HG03442 (cell line): ENCODE measurements around the gene ABCC12.
"Not testable (repeated sequence)": the region's sequence is repeated elsewhere in the genome, so short reads cannot be mapped to it uniquely, and the experiment has no call there.

Experiments used
- ATAC-seq: cut with Tn5 transposase; IDR thresholded peaks from one replicate; pipeline ENCODE4 v1.9.1; 2021; ENCODE audit warnings: mild to moderate bottlenecking, moderate library complexity; ENCODE audit not compliant: unreplicated experiment

The ABCC12 gene

GRCh38 chr16:48155926-48156789 lies at the start of gene ABCC12:
Gene ABCC12 (minus strand): TSS chr16:48155993. CDS start chr16:48146424, 9,569 bp downstream.
- no peak for ATAC-seq

DNA sequence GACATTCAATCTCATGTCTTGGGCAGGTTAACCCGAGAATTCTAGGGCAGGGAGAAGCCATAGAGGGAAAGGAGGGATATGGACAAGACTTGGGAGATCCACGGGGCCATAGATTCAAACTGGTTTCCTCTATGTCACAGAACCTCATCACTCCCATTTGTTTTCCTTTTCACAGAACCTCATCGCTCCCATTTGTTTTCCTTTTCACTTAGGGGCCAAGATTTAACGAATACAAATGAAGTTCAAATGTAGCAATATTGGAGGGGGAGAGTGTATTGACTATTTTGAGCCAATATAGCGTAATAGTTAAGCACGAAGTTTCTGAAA lies 49.0 kb upstream of the ABCC12 start:
- no peak for ATAC-seq

- ATAC-seq, result no peak
Measured at GRCh38 chr16:48203974-48204824, 48.4 kb upstream of the ABCC12 start.

DNA sequence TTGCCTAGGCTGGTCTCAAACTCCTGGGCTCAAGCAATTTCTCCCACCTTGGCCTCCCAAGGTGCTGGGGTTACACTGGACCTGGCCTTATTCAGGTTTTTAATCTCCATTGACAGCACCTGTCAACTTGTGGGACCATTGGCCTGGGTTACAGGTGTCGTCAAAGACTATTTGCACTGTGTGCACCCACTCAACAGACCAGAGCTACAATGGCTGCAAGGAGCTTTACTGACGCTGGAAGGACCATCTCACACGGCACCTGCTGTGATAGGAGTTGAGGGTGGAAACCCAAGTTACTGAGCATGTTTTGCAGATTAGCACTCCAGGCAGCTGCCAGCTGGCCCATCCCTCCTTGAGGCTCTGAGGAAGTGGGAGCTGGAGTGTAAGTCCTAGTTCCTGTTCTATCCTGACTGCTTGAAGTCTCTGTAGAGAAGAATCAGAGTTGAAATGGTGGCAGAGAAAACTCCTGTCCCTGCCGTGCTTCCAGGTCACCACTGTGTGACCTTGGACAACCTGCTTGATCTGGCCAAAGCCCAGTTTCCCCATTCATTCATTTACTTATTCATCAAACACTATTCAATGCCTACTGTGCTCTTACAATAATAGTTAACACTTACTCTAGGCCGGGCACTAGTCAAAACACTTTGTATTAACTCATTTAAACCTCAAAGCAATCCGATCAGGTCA lies 45.9 kb upstream of the ABCC12 start:
- ATAC-seq, result no peak

- no peak for ATAC-seq
Measured at GRCh38 chr16:48197294-48197693, 41.5 kb upstream of the ABCC12 start.

DNA sequence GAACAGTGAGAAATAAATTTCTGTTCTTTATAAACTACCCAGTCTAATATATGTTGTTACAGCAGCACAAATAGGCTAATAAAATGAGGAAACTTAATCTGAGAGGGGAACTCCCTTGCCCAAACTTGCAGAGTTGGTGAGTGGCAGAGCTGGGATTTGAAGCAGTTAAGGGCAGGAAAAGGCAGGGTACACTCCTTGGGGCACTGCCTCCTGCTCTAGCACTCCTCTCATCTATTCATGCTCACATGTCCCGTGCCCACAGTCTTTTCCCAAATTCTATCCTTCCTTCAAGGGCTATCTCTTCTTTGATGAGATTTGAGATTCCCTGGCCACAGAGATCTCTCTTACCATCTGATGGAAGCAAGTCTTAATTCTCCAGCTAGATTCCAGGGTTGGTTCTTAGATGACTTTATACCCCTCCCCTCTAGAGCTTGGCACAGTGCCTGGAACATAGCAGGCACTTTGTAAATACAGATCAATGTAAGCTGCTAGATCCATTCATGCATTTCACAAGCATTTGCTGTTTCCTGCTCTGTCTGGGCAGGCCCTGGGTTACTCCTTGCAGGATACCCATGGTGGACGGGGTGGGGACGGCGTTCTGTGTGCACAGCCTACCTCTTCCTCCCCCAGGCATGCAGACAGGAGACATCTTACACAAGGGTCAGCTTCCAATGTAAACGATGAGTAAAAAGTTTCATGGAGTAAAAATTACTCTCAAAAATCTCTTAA lies 39.2 kb upstream of the ABCC12 start:
- no peak for ATAC-seq

DNA sequence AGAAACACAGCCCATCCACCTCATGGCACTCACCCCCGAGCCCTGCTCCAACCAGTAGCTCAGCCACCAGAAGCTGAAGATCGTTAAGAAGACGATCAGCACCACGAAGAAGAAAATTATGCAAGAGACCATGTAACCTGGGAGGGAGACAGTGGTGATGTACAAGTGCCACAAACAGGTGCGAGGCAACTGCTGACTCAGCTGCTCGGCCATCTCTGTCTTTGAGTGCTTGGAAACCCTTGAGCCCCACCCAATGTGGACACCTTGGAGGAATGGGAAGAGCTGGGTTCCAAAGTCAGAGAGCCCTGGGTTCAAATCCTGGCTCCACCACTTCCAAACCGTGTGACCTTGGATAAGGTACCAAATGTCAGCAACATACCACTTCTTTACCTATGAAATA lies 38.1 kb upstream of the ABCC12 start:
- ATAC-seq, result no peak

DNA sequence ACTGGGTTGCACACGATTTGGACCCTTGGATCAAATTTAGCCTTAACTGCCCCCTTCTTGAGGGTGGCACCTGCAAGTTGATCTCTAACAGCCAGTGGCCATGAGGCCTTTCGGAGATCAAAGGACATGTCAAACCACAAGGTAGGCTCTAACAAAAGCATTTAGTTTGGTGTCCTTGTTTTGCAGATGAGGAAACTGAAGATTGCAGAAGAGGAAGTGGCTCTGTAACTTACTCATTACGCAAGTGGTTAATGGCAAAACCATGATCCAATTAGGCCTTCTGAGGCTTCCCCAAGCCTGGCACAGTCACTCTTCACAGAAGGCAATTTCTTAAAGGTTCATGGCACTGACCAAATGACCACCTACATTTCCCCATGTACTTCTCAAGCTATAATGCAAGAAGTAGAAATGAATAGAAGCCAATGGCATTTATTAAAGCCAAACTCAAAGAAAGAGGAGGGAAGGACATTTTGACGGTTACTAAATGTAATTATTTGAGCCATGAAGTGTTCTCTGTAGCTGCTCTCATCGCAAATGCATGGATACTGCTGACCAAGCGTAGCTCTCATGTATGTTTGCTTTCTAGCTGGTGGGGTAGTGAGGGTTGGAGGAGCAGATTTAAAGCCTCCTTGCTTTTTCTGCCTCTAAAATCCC lies 32.8 kb upstream of the ABCC12 start:
- ATAC-seq, result peak; percentile 85

DNA sequence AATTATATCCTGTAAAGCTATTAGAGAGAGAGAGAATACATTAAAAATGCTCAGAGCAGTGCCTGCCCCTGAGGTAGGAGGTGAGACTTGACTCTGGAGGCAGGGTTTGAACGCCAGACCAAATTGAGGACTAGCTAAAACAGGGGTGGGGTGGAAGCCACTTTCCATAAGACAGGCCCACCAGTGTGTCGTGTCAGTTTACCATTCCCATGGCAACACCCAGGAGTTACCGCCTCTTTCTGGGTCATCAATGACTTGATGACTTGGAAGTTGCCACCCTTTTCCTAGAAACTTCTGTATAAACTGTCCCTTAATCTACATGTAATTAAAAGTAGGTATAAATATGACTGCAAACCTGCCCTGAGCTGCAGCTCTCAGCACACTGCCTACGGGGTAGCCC lies 32.0 kb upstream of the ABCC12 start:
- ATAC-seq, result no peak

GRCh38 chr16:48184681-48185080 lies 28.9 kb upstream of the ABCC12 start:
- no peak for ATAC-seq

- ATAC-seq, result no peak
Measured at GRCh38 chr16:48182979-48183537, 27.3 kb upstream of the ABCC12 start.

- not testable (repeated sequence) for ATAC-seq
Measured at GRCh38 chr16:48181746-48182520, 26.1 kb upstream of the ABCC12 start.

GRCh38 chr16:48180868-48181480 lies 25.2 kb upstream of the ABCC12 start:
- ATAC-seq, result no peak

GRCh38 chr16:48176635-48177408 lies 21.0 kb upstream of the ABCC12 start:
- no peak for ATAC-seq

GRCh38 chr16:48173889-48174288 lies 18.1 kb upstream of the ABCC12 start:
- ATAC-seq, result no peak

DNA sequence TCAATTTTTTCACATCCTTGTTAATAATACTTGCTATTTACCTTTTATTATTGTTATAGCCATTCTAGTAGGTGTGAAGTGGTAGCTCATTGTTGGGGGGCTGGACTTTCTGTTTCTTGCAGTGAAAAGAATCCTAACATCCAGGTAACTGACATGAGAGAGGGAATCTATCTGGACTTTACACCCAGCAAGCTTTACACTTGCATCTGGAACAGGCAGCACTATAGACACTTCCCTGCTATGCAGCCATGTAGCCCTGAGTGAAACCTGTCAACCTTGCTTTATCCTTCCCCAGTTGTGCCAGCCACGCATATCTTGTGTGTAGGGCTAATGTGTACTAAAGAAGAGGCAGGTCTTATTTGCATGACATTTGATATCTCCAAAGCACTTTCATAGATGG lies 16.9 kb upstream of the ABCC12 start:
- no peak for ATAC-seq

GRCh38 chr16:48169896-48170295 lies 14.1 kb upstream of the ABCC12 start:
- ATAC-seq, result no peak

GRCh38 chr16:48168075-48168474 lies 12.3 kb upstream of the ABCC12 start:
- ATAC-seq, result no peak
